CD4-positive, alpha-beta T cell (primary cell): ENCODE data around the gene SPCS3. TPM values are rescaled to one million over a fixed set of nuclear protein-coding genes. Genes with fewer than 3 reads are reported as not detected.

Experiments
- ATAC-seq: fragments of 200-7000 bp; cut with Tn5 transposase; one replicate; pipeline ENCODE4 v1.10.0; 2022; ENCODE audit warnings: mild to moderate bottlenecking; ENCODE audit not compliant: poor library complexity
- CTCF ChIA-PET: fragments of 350-600 bp; sonication (Branson Sonifier 250); formaldehyde crosslinking; loops from one replicate; lab custom pipeline; 2021; ENCODE audit warnings: antibody characterized with exemption, inconsistent platforms; lab: Charles Lee
- POLR2A ChIA-PET: fragments of 350-600 bp; sonication (Branson Sonifier 250); formaldehyde crosslinking; loops from one replicate; lab custom pipeline; 2021; ENCODE audit warnings: antibody characterized with exemption, inconsistent platforms; lab: Charles Lee
- DNase-seq, 14 experiments: peaks; one replicate each; pipeline ENCODE4 v3.0.0-alpha.2; 2013 to 2020; ENCODE audit warnings: mixed read lengths in 2 of 14
- H3K27ac ChIP-seq, 2 donors: one replicate each; pipeline versions ENCODE4 v1.5.1 to v1.7.0; 2013; ENCODE audit warnings: low read length in 2 of 2, low read depth in 1 of 2, mild to moderate bottlenecking in 1 of 2
- H3K27me3 ChIP-seq, 2 experiments: 1 replicate in 1 of 2; 2 replicates in 1 of 2; pipeline versions ENCODE4 v1.6.1 to v1.7.0; 2013; ENCODE audit warnings: low read length in 2 of 2, control low read depth in 1 of 2, mild to moderate bottlenecking in 1 of 2, moderate library complexity in 1 of 2; ENCODE audit not compliant: insufficient read depth in 2 of 2, control insufficient read depth in 1 of 2
- H3K36me3 ChIP-seq: one replicate; pipeline ENCODE4 v1.6.1; 2013; ENCODE audit warnings: low read length, control low read depth; ENCODE audit not compliant: insufficient read depth
- H3K4me1 ChIP-seq: one replicate; pipeline ENCODE4 v1.6.1; 2013; ENCODE audit warnings: low read length, control low read depth; ENCODE audit not compliant: insufficient read depth
- H3K4me3 ChIP-seq: one replicate; pipeline ENCODE4 v1.5.1; 2013; ENCODE audit warnings: mild to moderate bottlenecking, low read length, moderate library complexity
- H3K9me3 ChIP-seq, 2 experiments: 1 replicate in 1 of 2; 2 replicates in 1 of 2; pipeline versions ENCODE4 v1.6.1 to v1.7.0; 2013; ENCODE audit warnings: low read length in 2 of 2, mild to moderate bottlenecking in 2 of 2, control low read depth in 1 of 2, moderate library complexity in 1 of 2; ENCODE audit not compliant: control insufficient read depth in 1 of 2, insufficient read depth in 1 of 2
- H3K27ac Mint-ChIP-seq: one replicate; pipeline ENCODE4 v1.8.0; 2020; ENCODE audit warnings: mixed read lengths
- H3K27me3 Mint-ChIP-seq: one replicate; pipeline ENCODE4 v1.8.0; 2021; ENCODE audit warnings: mixed read lengths
- H3K36me3 Mint-ChIP-seq: one replicate; pipeline ENCODE4 v1.8.0; 2021; ENCODE audit warnings: low read depth, mixed read lengths
- H3K4me1 Mint-ChIP-seq: one replicate; pipeline ENCODE4 v1.8.0; 2021; ENCODE audit warnings: low read depth, mixed read lengths
- H3K4me3 Mint-ChIP-seq: one replicate; pipeline ENCODE4 v1.8.0; 2020; ENCODE audit warnings: mild to moderate bottlenecking, mixed read lengths
- H3K9me3 Mint-ChIP-seq: one replicate; pipeline ENCODE4 v1.8.0; 2020; ENCODE audit warnings: mixed read lengths
- CTCF ChIP-seq: fragments of 200-600 bp; IDR thresholded peaks from one replicate; pipeline ENCODE4 v1.8.0; 2022; ENCODE audit warnings: antibody characterized with exemption, mild to moderate bottlenecking
- intact Hi-C, 2 experiments: fragments of 100-400 bp; cut with DNase I in 1 of 2; cut with micrococcal nuclease in 1 of 2; formaldehyde crosslinking; loops; one replicate each; pipeline versions ENCODE4 v1.15.1 to v1.9.0; 2023 to 2025; cut with DNase I, micrococcal nuclease
- polyA plus RNA-seq, 2 donors: library from polyadenylated mRNA; unstranded; fragments of 120-200 nt; gene quantifications; one replicate each; pipeline ENCODE4 v1.2.1, GENCODE V29; 2013
- total RNA-seq, 174 experiments: library from RNA in 2 of 174; stranded (reverse) in 2 of 174; gene quantifications; one replicate each; pipeline ENCODE4 v1.2.3 and lab custom pipeline; 2021 to 2026

Gene SPCS3
- total RNA-seq (100 to 1,000 TPM; 149 TPM), total RNA-seq (lab: John Stamatoyannopoulos, UW) (170 to 536 (median 329) reads per million in 172 experiments)
- polyA plus RNA-seq (2013, experiment 1 of 2) = 102 TPM
- 96.4 TPM for polyA plus RNA-seq (2013, experiment 2 of 2)

DNA sequence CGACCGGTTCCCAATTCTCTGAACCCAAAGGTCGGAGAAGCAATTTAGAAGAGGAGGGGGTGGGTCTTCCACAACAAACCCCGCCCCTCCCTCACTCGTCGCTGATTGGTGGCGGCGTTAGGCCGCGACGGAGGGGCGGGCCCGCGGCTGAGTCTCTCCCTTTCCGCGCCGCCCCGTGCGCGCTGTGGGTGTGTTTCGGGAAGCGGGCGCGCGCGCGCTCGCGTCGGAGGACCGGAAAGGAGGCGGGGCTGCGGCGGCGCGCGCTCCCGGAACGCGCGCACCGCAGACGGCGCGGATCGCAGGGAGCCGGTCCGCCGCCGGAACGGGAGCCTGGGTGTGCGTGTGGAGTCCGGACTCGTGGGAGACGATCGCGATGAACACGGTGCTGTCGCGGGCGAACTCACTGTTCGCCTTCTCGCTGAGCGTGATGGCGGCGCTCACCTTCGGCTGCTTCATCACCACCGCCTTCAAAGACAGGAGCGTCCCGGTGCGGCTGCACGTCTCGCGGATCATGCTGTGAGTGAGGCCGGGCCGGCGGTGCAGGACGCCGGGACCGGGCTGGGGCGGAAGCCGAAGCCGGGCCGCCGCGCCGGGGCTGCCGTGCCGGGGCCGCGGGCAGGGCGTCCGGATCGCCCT, at the start of gene SPCS3:
Gene SPCS3 (plus strand): TSS at position 263 of the 636 bp plus-strand sequence. CDS start 111 bp downstream, at position 374.
- DNase-seq = peak; percentile 89 to 99 (median 94)

GRCh38 chr4:176270669-176271068, 49.1 kb upstream of the SPCS3 start:
- POLR2A ChIA-PET = no interaction called here
- H3K36me3 Mint-ChIP-seq = no peaks in the 10 kb centered on the region
- H3K27ac Mint-ChIP-seq = no peak overlapping the region
- no peaks in the 10 kb centered on the region for H3K36me3 ChIP-seq
- H3K27me3 ChIP-seq = peaks cover 0 to 3% of the 10 kb centered on the region in 2 experiments
- DNase-seq (no peak), ATAC-seq (no peak)
- no peaks in the 10 kb centered on the region for H3K4me1 Mint-ChIP-seq
- no peak overlapping the region for H3K4me3 ChIP-seq
- no peak for TF ChIP-seq CTCF
- intact Hi-C loops = no loop called here
- no peak overlapping the region for H3K27ac ChIP-seq
- H3K27me3 Mint-ChIP-seq = peaks cover 6% of the 10 kb centered on the region
- H3K4me1 ChIP-seq = no peaks in the 10 kb centered on the region
- no peaks in the 10 kb centered on the region for H3K9me3 ChIP-seq
- CTCF ChIA-PET = no interaction called here
- no peaks in the 10 kb centered on the region for H3K9me3 Mint-ChIP-seq
- no peak overlapping the region for H3K4me3 Mint-ChIP-seq

More for the DNA sequence above, at the start of gene SPCS3:
- Histone ChIP-seq H3K4me3 (peak within 1 kb of the TSS; percentile 72), H3K9me3 (no peaks in the 10 kb centered on the region), H3K4me1 (peaks cover under 1% of the 10 kb centered on the region), H3K36me3 (no peaks in the 10 kb centered on the region), H3K27ac (peak within 1 kb of the TSS; percentile 86 to 88), H3K27me3 (no peaks in the 10 kb centered on the region)
- H3K36me3 Mint-ChIP-seq = peaks cover 21% of the 10 kb centered on the region
- no peaks in the 10 kb centered on the region for H3K27me3 Mint-ChIP-seq
- H3K4me3 Mint-ChIP-seq = peak within 1 kb of the TSS; percentile 96
- intact Hi-C loops = loop anchor here (1.0 to 10.0 kb wide), 4 partner anchors 125 to 1121 kb away; partner anchors contain the start of genes SPATA4 (in 1 of the 2) and WDR17 (in 1 of the 2)
- H3K4me1 Mint-ChIP-seq = peaks cover 60% of the 10 kb centered on the region
- ChIA-PET CTCF (interaction anchor here (1.1 kb wide), 1 partner anchor 124 kb away, joined by 3 read pairs; no protein-coding TSS in a partner anchor), POLR2A (interaction anchor here (0.7 to 1.0 kb wide), 2 partner anchors 121 to 125 kb away, joined by 3 to 5 read pairs; partner anchors contain the start of gene SPATA4)
- H3K27ac Mint-ChIP-seq = peak within 1 kb of the TSS; percentile 90
- ATAC-seq = peak; percentile 89
- no peak for TF ChIP-seq CTCF
- no peaks in the 10 kb centered on the region for H3K9me3 Mint-ChIP-seq

GRCh38 chr4:176271749-176272148, 48.0 kb upstream of the SPCS3 start:
- TF ChIP-seq CTCF = no peak
- Histone ChIP-seq H3K9me3 (no peaks in the 10 kb centered on the region), H3K27me3 (peaks cover 0 to 3% of the 10 kb centered on the region in 2 experiments), H3K36me3 (no peaks in the 10 kb centered on the region), H3K27ac (no peak overlapping the region), H3K4me1 (no peaks in the 10 kb centered on the region), H3K4me3 (no peak overlapping the region)
- intact Hi-C loops = no loop called here
- POLR2A ChIA-PET = no interaction called here
- no peak for ATAC-seq
- no peak for DNase-seq
- Mint-ChIP-seq H3K4me1 (no peaks in the 10 kb centered on the region), H3K4me3 (no peak overlapping the region), H3K36me3 (no peaks in the 10 kb centered on the region), H3K27me3 (peaks cover 8% of the 10 kb centered on the region), H3K9me3 (no peaks in the 10 kb centered on the region), H3K27ac (no peak overlapping the region)
- CTCF ChIA-PET = no interaction called here
